HFF-Myc (cell line): Measurements from ENCODE around the gene MRPS22.
"Not testable (repeated sequence)": the region's sequence is repeated elsewhere in the genome, so short reads cannot be mapped to it uniquely, and the experiment has no call there.

Experiments used
- DNase-seq: peaks from one replicate; pipeline ENCODE4 v3.0.0-alpha.2; 2011; ENCODE audit warnings: low read depth; ENCODE audit errors: extremely low read depth
- H3K4me3 ChIP-seq: replicated peaks from 2 replicates; pipeline ENCODE4 v1.5.1; 2011; ENCODE audit warnings: low read depth, mild to moderate bottlenecking, control low read depth, low read length
- TF ChIP-seq, protein P1 (sequence below): IDR thresholded peaks from 2 replicates; pipeline ENCODE4 v1.5.1; 2012; ENCODE audit warnings: mild to moderate bottlenecking, low read depth, low read length, control low read depth; ENCODE audit errors: missing control alignments

The MRPS22 gene

DNA sequence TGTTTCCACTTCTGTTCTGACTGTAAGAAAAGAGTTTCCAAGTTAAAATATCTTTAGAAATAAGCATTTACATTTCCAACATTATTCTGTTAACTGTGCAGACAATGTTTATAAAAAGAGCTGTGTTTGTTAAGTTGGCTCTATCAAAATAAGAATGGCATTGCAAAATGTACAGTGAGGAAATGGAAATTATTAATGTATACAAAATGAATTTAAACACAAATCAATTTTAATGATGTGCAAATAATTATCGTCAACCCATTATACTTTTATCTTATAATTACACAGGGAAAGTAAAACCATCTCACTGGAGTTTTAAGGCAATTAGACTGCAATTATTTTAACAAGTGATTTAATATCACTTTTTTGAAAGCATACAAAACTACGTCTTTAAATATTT, 17.5 kb downstream of the MRPS22 start:
- TF ChIP-seq, protein P1, sequence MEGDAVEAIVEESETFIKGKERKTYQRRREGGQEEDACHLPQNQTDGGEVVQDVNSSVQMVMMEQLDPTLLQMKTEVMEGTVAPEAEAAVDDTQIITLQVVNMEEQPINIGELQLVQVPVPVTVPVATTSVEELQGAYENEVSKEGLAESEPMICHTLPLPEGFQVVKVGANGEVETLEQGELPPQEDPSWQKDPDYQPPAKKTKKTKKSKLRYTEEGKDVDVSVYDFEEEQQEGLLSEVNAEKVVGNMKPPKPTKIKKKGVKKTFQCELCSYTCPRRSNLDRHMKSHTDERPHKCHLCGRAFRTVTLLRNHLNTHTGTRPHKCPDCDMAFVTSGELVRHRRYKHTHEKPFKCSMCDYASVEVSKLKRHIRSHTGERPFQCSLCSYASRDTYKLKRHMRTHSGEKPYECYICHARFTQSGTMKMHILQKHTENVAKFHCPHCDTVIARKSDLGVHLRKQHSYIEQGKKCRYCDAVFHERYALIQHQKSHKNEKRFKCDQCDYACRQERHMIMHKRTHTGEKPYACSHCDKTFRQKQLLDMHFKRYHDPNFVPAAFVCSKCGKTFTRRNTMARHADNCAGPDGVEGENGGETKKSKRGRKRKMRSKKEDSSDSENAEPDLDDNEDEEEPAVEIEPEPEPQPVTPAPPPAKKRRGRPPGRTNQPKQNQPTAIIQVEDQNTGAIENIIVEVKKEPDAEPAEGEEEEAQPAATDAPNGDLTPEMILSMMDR = no peak
- no peak for DNase-seq

DNA sequence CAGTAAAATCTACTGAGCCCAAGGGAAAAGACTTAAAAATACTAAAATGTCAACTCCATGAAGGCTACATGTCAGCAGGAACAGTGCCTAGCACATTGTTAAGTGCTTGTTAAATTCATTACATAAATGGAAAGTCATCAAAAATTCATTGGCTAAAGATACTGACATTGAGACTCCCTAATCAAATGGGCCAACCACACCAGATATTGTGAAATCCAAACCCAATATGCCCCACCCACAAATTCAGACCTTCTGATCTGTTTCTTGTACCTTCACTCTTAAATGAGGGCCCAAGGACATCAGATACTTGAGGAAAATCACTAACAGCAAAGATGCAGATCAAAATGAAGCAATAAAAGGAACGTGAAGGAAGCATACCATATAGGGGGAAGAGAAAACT, 20.7 kb downstream of the MRPS22 start:
- TF ChIP-seq, protein P1 = no peak
- no peak overlapping the region for H3K4me3 ChIP-seq
- DNase-seq = no peak

More for the DNA sequence above, 17.5 kb downstream of the MRPS22 start:
- no peak overlapping the region for H3K4me3 ChIP-seq

- no peak overlapping the region for H3K4me3 ChIP-seq
- DNase-seq = no peak
- TF ChIP-seq, protein P1 = no peak
Observed at GRCh38 chr3:139374099-139374498, 30.3 kb downstream of the MRPS22 start.

- no peak overlapping the region for H3K4me3 ChIP-seq
- TF ChIP-seq, protein P1 = no peak
- no peak for DNase-seq
Observed at GRCh38 chr3:139377378-139377777, 33.6 kb downstream of the MRPS22 start.

DNA sequence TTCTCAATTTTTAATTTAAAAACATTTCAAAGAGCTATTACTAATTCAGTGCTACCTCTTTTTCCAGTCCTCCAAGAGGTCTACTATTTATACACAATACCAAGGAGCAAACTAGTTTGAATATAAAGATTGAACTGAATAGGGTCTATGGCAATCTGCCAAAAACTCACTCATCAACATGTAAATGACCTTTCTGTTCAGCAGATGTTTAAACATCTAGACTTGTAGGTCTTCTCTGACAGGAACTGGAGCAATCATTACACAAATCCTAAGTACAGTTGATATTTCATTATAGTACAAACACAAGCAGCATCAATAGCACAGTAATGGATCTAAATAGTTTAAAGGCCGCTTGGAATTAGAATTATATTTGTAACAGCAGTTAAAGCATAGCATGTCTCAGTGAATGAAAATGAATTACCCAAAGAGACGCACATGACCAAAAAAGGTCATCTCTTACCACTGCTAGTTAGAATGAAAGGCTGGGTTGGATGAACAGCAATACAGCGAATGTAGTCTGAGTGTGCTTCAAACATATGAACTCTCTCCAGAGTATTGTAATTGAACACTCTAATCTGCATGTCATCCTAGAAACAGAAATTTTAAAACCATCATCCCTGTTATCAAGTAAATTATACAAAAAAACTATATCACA, 34.9 kb downstream of the MRPS22 start:
- H3K4me3 ChIP-seq = no peak overlapping the region
- peak; percentile 12 for DNase-seq
- TF ChIP-seq, protein P1 = no peak

- TF ChIP-seq, protein P1 = no peak
- H3K4me3 ChIP-seq = no peak overlapping the region
- no peak for DNase-seq
Observed at GRCh38 chr3:139380575-139380974, 36.8 kb downstream of the MRPS22 start.

- not testable (repeated sequence) for DNase-seq, H3K4me3 ChIP-seq
Observed at GRCh38 chr3:139382291-139382690, 38.5 kb downstream of the MRPS22 start.
